ENCODE measurements around the gene ATP2B2.
A peak's percentile ranks its signal among the peaks of the same experiment; 100 is the strongest.

ATP2B2 gene

GRCh38 chr3:10400050-10400748 is 105.2 kb downstream of the ATP2B2 start:
- no peak for DNase-seq

GRCh38 chr3:10399634-10400033 is 105.8 kb downstream of the ATP2B2 start:
- DNase-seq, result no peak

GRCh38 chr3:10398341-10398740 is 107.0 kb downstream of the ATP2B2 start:
- no peak for DNase-seq

GRCh38 chr3:10397879-10398278 is 107.5 kb downstream of the ATP2B2 start:
- peak in 2 of 14 donors; percentile 11 to 86 for DNase-seq

GRCh38 chr3:10396931-10397330 is 108.5 kb downstream of the ATP2B2 start:
- no peak for DNase-seq

- no peak for DNase-seq
These were observed 109.3 kb downstream of the ATP2B2 start for GRCh38 chr3:10396083-10396482.

GRCh38 chr3:10395671-10396070 is 109.7 kb downstream of the ATP2B2 start:
- no peak for DNase-seq

GRCh38 chr3:10395196-10395595 is 110.2 kb downstream of the ATP2B2 start:
- no peak for DNase-seq

GRCh38 chr3:10394491-10395025 is 110.8 kb downstream of the ATP2B2 start:
- DNase-seq, result no peak

GRCh38 chr3:10393514-10393913 is 111.9 kb downstream of the ATP2B2 start:
- peak in 1 of 14 donors; percentile 26 for DNase-seq

- no peak for DNase-seq
These were observed 112.4 kb downstream of the ATP2B2 start for GRCh38 chr3:10392906-10393461.

GRCh38 chr3:10392244-10392643 is 113.1 kb downstream of the ATP2B2 start:
- no peak for DNase-seq

- DNase-seq, result no peak
These were observed 114.0 kb downstream of the ATP2B2 start for GRCh38 chr3:10391391-10391790.

GRCh38 chr3:10390641-10391373 is 114.6 kb downstream of the ATP2B2 start:
- no peak for DNase-seq

GRCh38 chr3:10389995-10390394 is 115.4 kb downstream of the ATP2B2 start:
- DNase-seq, result peak in 1 of 14 donors; percentile 1

GRCh38 chr3:10389339-10389738 is 116.0 kb downstream of the ATP2B2 start:
- DNase-seq, result no peak

- DNase-seq, result no peak
These were observed 117.3 kb downstream of the ATP2B2 start for GRCh38 chr3:10387881-10388609.

GRCh38 chr3:10386121-10386520 is 119.3 kb downstream of the ATP2B2 start:
- no peak for DNase-seq

- DNase-seq, result peak in 1 of 14 donors; percentile 16
These were observed 120.6 kb downstream of the ATP2B2 start for GRCh38 chr3:10384541-10385360.

GRCh38 chr3:10383850-10384248 is 121.5 kb downstream of the ATP2B2 start:
- DNase-seq, result no peak

- DNase-seq, result no peak
These were observed 122.2 kb downstream of the ATP2B2 start for GRCh38 chr3:10382892-10383849.
